GM20000 (cell line): ENCODE results near the gene PITPNC1.
"Not testable (repeated sequence)": the region's sequence is repeated elsewhere in the genome, so short reads cannot be mapped to it uniquely, and the experiment has no call there.

Experiments
- DNase-seq: peaks from one replicate; pipeline ENCODE4 v3.0.0; 2012; ENCODE audit warnings: low spot score
- TF ChIP-seq, protein P1 (sequence below): IDR thresholded peaks from 2 replicates; pipeline ENCODE4 v1.5.1; 2012; ENCODE audit warnings: mild to moderate bottlenecking, control low read depth; ENCODE audit errors: extremely low read depth, missing control alignments

PITPNC1 gene

DNA sequence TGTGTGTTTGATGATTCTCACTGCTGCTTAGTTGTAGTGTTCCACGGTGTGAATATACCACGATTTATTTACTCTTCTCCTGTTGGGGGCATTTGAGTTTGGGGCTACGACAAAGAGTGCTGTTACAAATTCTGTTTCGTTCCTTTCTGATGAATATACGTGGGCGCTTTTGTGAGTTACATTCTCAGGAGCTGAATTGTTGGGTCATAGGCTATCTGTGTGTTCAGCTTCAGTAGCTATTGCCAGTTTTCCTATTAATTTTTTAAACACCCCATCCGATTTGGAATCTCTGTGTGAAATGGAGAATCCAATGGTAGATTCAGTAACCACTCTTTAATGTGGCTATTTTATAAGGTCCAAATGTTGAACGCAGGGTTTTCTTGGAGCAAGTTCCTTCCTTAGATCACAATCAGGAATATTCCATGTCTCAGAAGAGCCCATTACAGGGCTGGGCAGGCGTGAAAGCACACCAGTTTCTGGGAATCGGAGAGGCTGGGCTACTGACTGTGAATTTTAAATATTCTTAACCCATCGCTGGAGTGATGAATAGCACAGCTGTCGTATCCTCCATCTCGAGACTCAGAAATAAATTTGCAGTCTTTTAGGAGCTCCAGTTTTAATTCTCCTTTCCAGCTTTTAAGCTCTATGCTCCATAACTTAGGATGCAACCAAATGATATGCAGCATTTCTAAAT, 115.9 kb downstream of the PITPNC1 start:
- no peak for DNase-seq
- TF ChIP-seq, protein P1, sequence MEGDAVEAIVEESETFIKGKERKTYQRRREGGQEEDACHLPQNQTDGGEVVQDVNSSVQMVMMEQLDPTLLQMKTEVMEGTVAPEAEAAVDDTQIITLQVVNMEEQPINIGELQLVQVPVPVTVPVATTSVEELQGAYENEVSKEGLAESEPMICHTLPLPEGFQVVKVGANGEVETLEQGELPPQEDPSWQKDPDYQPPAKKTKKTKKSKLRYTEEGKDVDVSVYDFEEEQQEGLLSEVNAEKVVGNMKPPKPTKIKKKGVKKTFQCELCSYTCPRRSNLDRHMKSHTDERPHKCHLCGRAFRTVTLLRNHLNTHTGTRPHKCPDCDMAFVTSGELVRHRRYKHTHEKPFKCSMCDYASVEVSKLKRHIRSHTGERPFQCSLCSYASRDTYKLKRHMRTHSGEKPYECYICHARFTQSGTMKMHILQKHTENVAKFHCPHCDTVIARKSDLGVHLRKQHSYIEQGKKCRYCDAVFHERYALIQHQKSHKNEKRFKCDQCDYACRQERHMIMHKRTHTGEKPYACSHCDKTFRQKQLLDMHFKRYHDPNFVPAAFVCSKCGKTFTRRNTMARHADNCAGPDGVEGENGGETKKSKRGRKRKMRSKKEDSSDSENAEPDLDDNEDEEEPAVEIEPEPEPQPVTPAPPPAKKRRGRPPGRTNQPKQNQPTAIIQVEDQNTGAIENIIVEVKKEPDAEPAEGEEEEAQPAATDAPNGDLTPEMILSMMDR = no peak

DNA sequence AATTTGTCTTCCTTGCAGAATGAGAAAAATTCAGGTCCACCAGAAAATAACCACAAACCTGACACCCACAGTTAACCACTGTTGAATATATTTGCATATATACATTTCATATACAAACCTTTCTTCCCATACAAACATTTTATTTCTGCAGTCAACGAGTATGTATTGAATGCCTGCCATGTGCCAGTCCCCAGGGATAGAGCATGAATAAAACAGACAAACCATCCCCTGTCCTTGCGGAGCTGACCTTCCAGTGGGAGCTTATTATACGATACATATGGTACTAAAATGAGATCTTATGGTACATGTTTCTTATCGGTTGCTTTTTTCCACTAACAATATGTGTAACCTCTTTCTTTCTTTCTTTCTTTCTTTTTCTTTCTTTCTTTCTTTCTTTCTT, 116.7 kb downstream of the PITPNC1 start:
- DNase-seq = no peak
- TF ChIP-seq, protein P1 = no peak

DNA sequence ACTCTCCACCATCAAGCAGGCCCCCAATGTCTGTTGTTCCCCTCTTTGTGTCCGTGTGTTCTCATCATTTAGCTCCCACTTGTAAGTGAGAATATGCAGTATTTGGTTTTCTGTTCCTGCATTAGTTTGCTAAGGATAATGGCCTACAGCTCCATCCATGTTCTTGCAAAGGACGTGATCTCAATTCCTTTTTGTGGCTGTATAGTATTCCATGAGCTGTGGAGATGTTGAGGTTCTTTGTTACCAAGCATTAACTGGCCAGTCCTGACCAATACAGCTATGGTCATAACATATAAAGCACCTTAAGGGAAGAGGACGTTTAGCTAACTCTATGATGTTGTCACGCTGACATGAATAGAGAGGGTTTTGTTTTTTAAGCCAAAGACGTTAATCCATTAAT, 118.5 kb downstream of the PITPNC1 start:
- not testable (repeated sequence) for DNase-seq

DNA sequence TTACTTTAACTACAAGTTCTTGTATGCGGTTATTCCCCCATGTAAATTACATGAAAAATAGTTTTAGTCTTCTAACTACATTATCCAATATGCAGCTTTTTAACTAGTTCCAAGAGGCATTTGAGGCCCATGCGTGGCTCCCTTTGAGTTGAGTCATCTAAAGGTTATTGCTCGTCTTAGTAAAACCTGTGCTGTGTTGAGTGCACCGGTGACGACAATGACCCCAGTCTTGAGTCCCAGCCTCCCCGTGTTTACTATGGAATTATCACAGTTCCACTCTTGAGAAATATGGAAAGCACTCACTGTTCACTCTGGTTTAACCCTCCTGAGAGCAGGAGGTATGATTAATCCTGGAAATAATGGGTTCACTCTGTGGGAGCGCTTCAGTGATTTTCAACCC, 119.2 kb downstream of the PITPNC1 start:
- TF ChIP-seq, protein P1 = no peak
- DNase-seq = no peak

DNA sequence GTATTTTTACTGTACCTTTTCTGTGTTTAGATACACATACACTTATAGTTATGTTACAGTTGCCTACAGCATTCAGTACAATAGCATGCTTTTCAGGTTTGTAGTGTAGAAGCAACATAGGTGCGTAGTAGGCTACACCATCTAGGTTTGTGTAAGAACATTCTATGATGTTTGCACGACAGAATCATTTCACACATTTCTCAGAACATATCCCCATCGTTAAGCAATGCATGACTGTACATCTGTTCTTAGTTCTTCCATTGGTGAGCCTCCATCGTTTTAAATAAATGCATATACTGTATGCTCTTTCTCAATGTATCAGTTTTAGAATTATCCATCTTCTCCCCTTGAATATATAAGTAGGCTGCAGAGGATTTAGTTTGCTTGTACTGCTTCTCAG, 122.6 kb downstream of the PITPNC1 start:
- TF ChIP-seq, protein P1 = no peak
- no peak for DNase-seq

DNA sequence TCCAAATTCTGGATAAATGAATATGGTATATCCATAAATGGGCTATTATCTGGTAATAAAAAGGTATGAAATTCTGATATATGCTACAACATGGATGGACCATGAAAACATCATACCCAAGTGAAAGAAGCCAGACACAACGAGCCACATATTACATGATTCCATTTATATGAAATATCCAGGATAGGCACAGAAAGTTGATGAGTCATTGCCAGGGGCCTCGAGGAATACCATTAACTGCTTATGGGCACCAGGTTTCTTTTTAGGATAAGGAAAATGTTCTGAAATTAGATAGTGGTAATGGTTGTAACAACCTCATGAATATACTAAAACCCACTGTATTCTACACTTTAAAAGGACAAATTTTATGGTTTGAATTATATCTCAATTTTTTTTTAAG, 123.2 kb downstream of the PITPNC1 start:
- no peak for DNase-seq
- TF ChIP-seq, protein P1 = no peak

DNA sequence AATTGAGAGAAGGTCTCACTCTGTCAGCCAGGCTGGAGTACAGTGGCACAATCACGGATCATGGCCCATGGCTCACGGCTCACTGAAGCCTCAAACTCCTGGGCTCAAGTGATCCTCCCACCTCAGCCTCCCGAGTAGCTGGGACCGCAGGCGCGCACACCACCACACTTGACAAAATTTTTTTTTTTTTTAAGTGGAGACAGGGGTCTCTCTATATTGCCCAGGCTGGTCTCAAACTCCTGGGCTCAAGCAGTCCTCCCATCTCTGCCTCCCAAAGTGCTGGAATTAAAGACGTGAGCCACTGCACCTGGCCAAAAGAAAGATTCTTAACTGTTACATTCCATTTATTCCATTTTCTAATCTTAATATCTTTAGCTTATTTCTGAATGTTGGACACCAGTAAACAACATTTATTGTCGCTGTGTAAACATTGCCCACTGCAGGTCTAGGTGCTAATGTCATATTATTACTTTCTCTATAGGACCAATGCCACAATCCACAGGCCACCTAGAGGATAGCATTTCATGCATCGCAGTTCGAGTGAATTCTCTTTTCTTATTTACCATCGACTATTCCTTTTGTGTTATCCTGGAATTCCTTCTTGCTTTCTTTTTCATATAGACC, 123.7 kb downstream of the PITPNC1 start:
- TF ChIP-seq, protein P1 = no peak
- no peak for DNase-seq

DNA sequence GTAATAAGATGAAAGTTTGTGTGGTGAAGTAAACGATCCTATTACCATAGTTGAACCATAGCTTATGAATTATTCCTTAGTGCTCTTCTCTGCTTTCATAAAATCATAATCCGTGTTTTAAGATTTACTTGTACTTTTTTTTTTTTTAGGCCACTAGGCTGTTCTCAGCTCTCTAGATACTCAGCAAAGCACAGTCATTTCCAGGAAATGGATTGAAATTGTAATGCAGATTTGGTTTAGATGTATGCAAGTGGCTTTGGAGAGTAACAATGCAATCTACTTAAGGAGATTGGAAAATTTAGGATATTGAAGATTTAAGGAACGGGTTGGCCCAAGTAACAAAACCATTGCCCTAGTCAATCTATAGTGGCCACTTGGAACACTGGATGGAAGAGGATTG, 125.1 kb downstream of the PITPNC1 start:
- TF ChIP-seq, protein P1 = no peak
- DNase-seq = no peak
